ENCODE data around the gene ACP2. TPM values are rescaled to one million over a fixed set of nuclear protein-coding genes. Genes with fewer than 3 reads are reported as not detected.
"Not testable (repeated sequence)": the region's sequence is repeated elsewhere in the genome, so short reads cannot be mapped to it uniquely, and the experiment has no call there.

The ACP2 gene
- total and polyA plus RNA-seq, 2 donors = 14.3 to 30.0 TPM

- no peak for DNase-seq (ENCODE audit: low read depth in 6 of 9, low spot score in 9 of 9)
- Histone ChIP-seq H3K36me3 (ENCODE audit: control insufficient read depth in 2 of 2, insufficient read depth in 2 of 2, low read length in 1 of 2) (peaks cover 32% of the 10 kb centered on the region in 2 donors), H3K4me3 (ENCODE audit: low read length in 2 of 2) (no peak overlapping the region), H3K4me1 (ENCODE audit: control insufficient read depth in 2 of 2, insufficient read depth in 2 of 2, low read length in 2 of 2) (no peaks in the 10 kb centered on the region), H3K9me3 (ENCODE audit: control insufficient read depth in 2 of 2, insufficient read depth in 1 of 2, low read length in 1 of 2) (no peaks in the 10 kb centered on the region), H3K27me3 (ENCODE audit: control insufficient read depth in 2 of 2, insufficient read depth in 1 of 2, low read length in 1 of 2) (no peaks in the 10 kb centered on the region), H3K27ac (ENCODE audit: low read depth in 1 of 2, low read length in 1 of 2) (no peak overlapping the region)
- WGBS = 99% methylated on average over 2 of the region's 2 CpGs
These were observed 25.9 kb downstream of the ACP2 start for GRCh38 chr11:47222696-47223095.

DNA sequence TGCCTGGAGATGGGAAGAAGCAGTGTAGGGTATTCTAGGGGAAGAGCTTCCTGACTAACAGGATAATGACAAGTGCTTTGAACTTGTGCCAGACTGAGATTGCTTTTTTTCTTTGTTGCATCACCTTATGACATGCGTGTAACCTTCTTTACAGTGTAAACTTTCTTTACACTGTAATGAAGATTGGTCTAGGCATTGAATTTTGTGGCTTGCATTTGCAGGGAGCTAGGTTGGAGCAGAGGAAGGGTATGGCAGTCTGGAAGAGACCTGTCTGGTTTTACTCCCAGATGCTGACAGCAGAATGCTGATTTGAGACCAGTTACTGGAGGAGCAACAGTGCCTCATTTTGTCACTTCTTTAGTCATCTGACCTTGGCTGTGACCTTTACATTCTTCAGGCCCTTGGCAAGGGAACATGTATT lies 28.2 kb downstream of the ACP2 start:
- H3K36me3 ChIP-seq (ENCODE audit: control insufficient read depth in 2 of 2, insufficient read depth in 2 of 2, low read length in 1 of 2) = peaks cover 21 to 25% of the 10 kb centered on the region in 2 donors
- no peak overlapping the region for H3K4me3 ChIP-seq (ENCODE audit: low read length in 2 of 2)

GRCh38 chr11:47216121-47216798 lies 32.4 kb downstream of the ACP2 start:
- H3K4me3 ChIP-seq (ENCODE audit: low read length in 2 of 2) = peak overlapping the region; percentile 69 to 75
- peaks cover 14 to 26% of the 10 kb centered on the region in 2 donors for H3K4me1 ChIP-seq (ENCODE audit: control insufficient read depth in 2 of 2, insufficient read depth in 2 of 2, low read length in 2 of 2)
- peak overlapping the region; percentile 95 to 96 for H3K27ac ChIP-seq (ENCODE audit: low read depth in 1 of 2, low read length in 1 of 2)
- DNase-seq (ENCODE audit: low read depth in 6 of 9, low spot score in 9 of 9) = peak in 7 of 9 donors; percentile 2 to 66 (median 32)
- no peaks in the 10 kb centered on the region for H3K9me3 ChIP-seq (ENCODE audit: control insufficient read depth in 2 of 2, insufficient read depth in 1 of 2, low read length in 1 of 2)
- whole genome bisulfite sequencing = 22% methylated on average over 12 of the region's 12 CpGs
- no peaks in the 10 kb centered on the region for H3K27me3 ChIP-seq (ENCODE audit: control insufficient read depth in 2 of 2, insufficient read depth in 1 of 2, low read length in 1 of 2)
- H3K36me3 ChIP-seq (ENCODE audit: control insufficient read depth in 2 of 2, insufficient read depth in 2 of 2, low read length in 1 of 2) = peaks cover 10 to 17% of the 10 kb centered on the region in 2 donors

More for the DNA sequence above, 28.2 kb downstream of the ACP2 start:
- no peak for DNase-seq (ENCODE audit: low read depth in 6 of 9, low spot score in 9 of 9)
- Histone ChIP-seq H3K27me3 (ENCODE audit: control insufficient read depth in 2 of 2, insufficient read depth in 1 of 2, low read length in 1 of 2) (no peaks in the 10 kb centered on the region), H3K4me1 (ENCODE audit: control insufficient read depth in 2 of 2, insufficient read depth in 2 of 2, low read length in 2 of 2) (peaks cover 10 to 15% of the 10 kb centered on the region in 2 donors), H3K9me3 (ENCODE audit: control insufficient read depth in 2 of 2, insufficient read depth in 1 of 2, low read length in 1 of 2) (no peaks in the 10 kb centered on the region), H3K27ac (ENCODE audit: low read depth in 1 of 2, low read length in 1 of 2) (no peak overlapping the region)
- WGBS = 92% methylated on average over 1 of the region's 1 CpG

DNA sequence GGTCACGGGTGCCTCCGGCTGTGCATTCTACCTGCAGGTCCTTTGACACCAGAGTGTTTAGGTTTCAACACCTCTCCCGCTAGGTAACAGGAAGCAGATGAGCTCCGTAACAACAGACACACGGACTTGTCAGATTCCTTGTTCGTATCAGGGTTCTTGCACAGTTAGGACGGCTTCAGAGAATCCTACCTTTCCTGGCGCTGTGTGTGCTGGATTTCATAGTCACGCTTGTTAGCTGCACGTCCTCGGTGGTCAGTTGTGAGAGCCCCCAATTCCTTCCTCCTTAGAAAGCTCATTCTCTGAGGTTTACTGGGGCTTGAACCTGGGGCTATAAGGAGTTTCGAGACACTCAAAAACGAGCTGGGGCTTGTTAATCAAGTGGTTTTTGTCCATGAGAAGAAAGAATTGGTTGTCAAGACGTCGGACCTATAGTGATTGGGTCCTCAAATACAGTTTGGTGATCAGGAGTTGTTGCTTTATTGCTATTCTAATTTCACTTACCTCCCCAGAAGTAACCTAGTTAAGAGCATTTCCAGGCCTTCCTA lies 33.2 kb downstream of the ACP2 start:
- Histone ChIP-seq H3K27ac (ENCODE audit: low read depth in 1 of 2, low read length in 1 of 2) (peak overlapping the region; percentile 95 to 96), H3K9me3 (ENCODE audit: control insufficient read depth in 2 of 2, insufficient read depth in 1 of 2, low read length in 1 of 2) (no peaks in the 10 kb centered on the region), H3K4me3 (ENCODE audit: low read length in 2 of 2) (peak overlapping the region; percentile 69 to 75), H3K36me3 (ENCODE audit: control insufficient read depth in 2 of 2, insufficient read depth in 2 of 2, low read length in 1 of 2) (peaks cover 10 to 12% of the 10 kb centered on the region in 2 donors), H3K4me1 (ENCODE audit: control insufficient read depth in 2 of 2, insufficient read depth in 2 of 2, low read length in 2 of 2) (peaks cover 14 to 26% of the 10 kb centered on the region in 2 donors), H3K27me3 (ENCODE audit: control insufficient read depth in 2 of 2, insufficient read depth in 1 of 2, low read length in 1 of 2) (no peaks in the 10 kb centered on the region)
- peak in 3 of 9 donors; percentile 3 to 41 (median 28) for DNase-seq (ENCODE audit: low read depth in 6 of 9, low spot score in 9 of 9)
- 3% methylated on average over 15 of the region's 15 CpGs for WGBS

DNA sequence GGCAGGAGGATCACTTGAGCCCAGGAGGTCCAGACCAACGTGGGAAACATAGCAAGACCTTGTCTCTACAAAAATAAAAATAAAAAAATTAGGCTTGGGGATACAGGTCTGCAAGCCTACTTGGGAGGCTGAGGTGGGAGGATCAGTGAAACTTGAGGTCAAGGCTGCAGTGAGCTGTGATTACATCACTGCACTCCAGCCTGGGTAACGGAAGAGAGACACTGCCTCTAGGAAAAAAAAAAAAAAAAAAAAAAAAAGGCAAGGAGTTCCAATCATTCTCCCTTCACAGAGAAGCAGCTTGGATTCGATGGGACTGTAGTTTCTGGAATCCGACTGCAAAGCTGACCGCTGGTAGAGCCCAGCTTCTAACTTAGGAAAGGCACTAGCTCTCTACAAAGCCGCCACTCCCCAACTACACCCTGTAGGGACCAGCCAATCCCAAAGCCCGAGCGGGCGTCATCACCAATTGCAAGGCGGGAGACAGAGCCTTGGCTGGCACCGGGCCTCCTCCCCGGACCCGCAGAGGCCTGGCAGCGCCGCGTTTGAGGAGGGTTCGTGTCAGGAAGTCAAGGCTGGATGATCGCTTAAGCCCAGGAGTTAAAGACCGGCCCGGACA lies 34.6 kb downstream of the ACP2 start:
- Histone ChIP-seq H3K27ac (ENCODE audit: low read depth in 1 of 2, low read length in 1 of 2) (peak overlapping the region; percentile 78 to 95), H3K4me1 (ENCODE audit: control insufficient read depth in 2 of 2, insufficient read depth in 2 of 2, low read length in 2 of 2) (peaks cover 14 to 26% of the 10 kb centered on the region in 2 donors), H3K36me3 (ENCODE audit: control insufficient read depth in 2 of 2, insufficient read depth in 2 of 2, low read length in 1 of 2) (peaks cover under 1 to 7% of the 10 kb centered on the region in 2 donors), H3K9me3 (ENCODE audit: control insufficient read depth in 2 of 2, insufficient read depth in 1 of 2, low read length in 1 of 2) (no peaks in the 10 kb centered on the region), H3K27me3 (ENCODE audit: control insufficient read depth in 2 of 2, insufficient read depth in 1 of 2, low read length in 1 of 2) (no peaks in the 10 kb centered on the region), H3K4me3 (ENCODE audit: low read length in 2 of 2) (peak overlapping the region; percentile 69 to 75)
- 8% methylated on average over 20 of the region's 20 CpGs for WGBS
- DNase-seq (ENCODE audit: low read depth in 6 of 9, low spot score in 9 of 9) = peak; percentile 36 to 86 (median 69)

DNA sequence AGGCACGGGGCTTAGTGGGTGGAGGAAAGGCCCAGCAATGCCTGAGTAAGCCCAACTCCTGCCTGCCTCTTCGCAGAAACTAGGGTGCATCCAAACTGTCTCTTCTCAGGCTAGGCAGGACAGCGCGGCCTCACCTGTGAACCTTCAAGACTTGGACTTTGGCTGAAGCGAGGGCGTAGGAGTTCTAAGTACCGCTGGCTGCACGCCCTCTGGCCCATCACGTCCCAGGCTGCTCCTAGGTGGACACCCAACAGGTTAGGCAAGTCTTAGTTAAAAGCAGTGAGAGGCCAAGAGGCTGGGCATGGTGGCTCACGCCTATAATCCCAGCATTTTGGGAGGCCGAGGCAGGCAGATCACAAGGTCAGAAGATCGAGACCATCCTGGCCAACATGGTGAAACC lies 35.7 kb downstream of the ACP2 start:
- 96% methylated on average over 12 of the region's 12 CpGs for WGBS
- no peaks in the 10 kb centered on the region for H3K27me3 ChIP-seq (ENCODE audit: control insufficient read depth in 2 of 2, insufficient read depth in 1 of 2, low read length in 1 of 2)
- no peak overlapping the region for H3K4me3 ChIP-seq (ENCODE audit: low read length in 2 of 2)
- H3K36me3 ChIP-seq (ENCODE audit: control insufficient read depth in 2 of 2, insufficient read depth in 2 of 2, low read length in 1 of 2) = peaks cover 0 to 2% of the 10 kb centered on the region in 2 donors
- H3K4me1 ChIP-seq (ENCODE audit: control insufficient read depth in 2 of 2, insufficient read depth in 2 of 2, low read length in 2 of 2) = peaks cover 14 to 26% of the 10 kb centered on the region in 2 donors
- DNase-seq (ENCODE audit: low read depth in 6 of 9, low spot score in 9 of 9) = no peak
- no peak overlapping the region for H3K27ac ChIP-seq (ENCODE audit: low read depth in 1 of 2, low read length in 1 of 2)
- no peaks in the 10 kb centered on the region for H3K9me3 ChIP-seq (ENCODE audit: control insufficient read depth in 2 of 2, insufficient read depth in 1 of 2, low read length in 1 of 2)

GRCh38 chr11:47208628-47209027 lies 40.0 kb downstream of the ACP2 start:
- 98% methylated on average over 5 of the region's 5 CpGs for WGBS
- no peak for DNase-seq (ENCODE audit: low read depth in 6 of 9, low spot score in 9 of 9)
- no peaks in the 10 kb centered on the region for H3K36me3 ChIP-seq (ENCODE audit: control insufficient read depth in 2 of 2, insufficient read depth in 2 of 2, low read length in 1 of 2)
- no peak overlapping the region for H3K27ac ChIP-seq (ENCODE audit: low read depth in 1 of 2, low read length in 1 of 2)
- H3K9me3 ChIP-seq (ENCODE audit: control insufficient read depth in 2 of 2, insufficient read depth in 1 of 2, low read length in 1 of 2) = no peaks in the 10 kb centered on the region
- no peak overlapping the region for H3K4me3 ChIP-seq (ENCODE audit: low read length in 2 of 2)
- H3K4me1 ChIP-seq (ENCODE audit: control insufficient read depth in 2 of 2, insufficient read depth in 2 of 2, low read length in 2 of 2) = no peaks in the 10 kb centered on the region
- no peaks in the 10 kb centered on the region for H3K27me3 ChIP-seq (ENCODE audit: control insufficient read depth in 2 of 2, insufficient read depth in 1 of 2, low read length in 1 of 2)

DNA sequence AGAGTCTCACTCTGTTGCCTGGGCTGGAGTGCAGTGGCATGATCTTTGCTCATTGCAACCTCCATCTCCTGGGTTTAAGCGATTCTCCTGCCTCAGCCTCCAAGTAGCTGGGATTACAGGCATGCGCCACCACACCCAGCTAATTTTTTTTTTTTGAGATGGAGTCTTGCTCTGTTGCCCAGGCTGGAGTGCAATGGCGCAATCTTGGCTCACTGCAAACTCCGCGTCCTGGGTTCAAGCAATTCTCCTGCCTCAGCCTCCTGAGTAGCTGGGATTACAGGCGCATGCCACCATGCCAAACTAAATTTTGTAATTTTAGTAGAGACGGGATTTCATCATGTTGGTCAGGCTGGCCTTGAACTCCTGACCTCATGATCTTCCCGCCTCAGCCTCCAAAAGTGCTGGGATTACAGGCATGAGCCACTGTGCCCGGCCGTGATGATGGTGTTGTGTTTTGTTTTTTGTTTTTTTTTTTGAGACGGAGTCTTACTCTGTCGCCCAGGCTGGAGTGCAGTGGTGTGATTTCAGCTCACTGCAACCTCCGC lies 40.5 kb downstream of the ACP2 start:
- H3K4me1 ChIP-seq (ENCODE audit: control insufficient read depth in 2 of 2, insufficient read depth in 2 of 2, low read length in 2 of 2); H3K27me3 ChIP-seq (ENCODE audit: control insufficient read depth in 2 of 2, insufficient read depth in 1 of 2, low read length in 1 of 2); H3K4me3 ChIP-seq (ENCODE audit: low read length in 2 of 2); H3K27ac ChIP-seq (ENCODE audit: low read depth in 1 of 2, low read length in 1 of 2); DNase-seq (ENCODE audit: low read depth in 6 of 9, low spot score in 9 of 9); H3K9me3 ChIP-seq (ENCODE audit: control insufficient read depth in 2 of 2, insufficient read depth in 1 of 2, low read length in 1 of 2); H3K36me3 ChIP-seq (ENCODE audit: control insufficient read depth in 2 of 2, insufficient read depth in 2 of 2, low read length in 1 of 2): not testable (repeated sequence)
- 98% methylated on average over 13 of the region's 13 CpGs for WGBS

GRCh38 chr11:47207459-47207858 lies 41.2 kb downstream of the ACP2 start:
- H3K27ac ChIP-seq (ENCODE audit: low read depth in 1 of 2, low read length in 1 of 2) = no peak overlapping the region
- no peak for DNase-seq (ENCODE audit: low read depth in 6 of 9, low spot score in 9 of 9)
- H3K4me3 ChIP-seq (ENCODE audit: low read length in 2 of 2) = no peak overlapping the region
- H3K36me3 ChIP-seq (ENCODE audit: control insufficient read depth in 2 of 2, insufficient read depth in 2 of 2, low read length in 1 of 2) = no peaks in the 10 kb centered on the region
- no peaks in the 10 kb centered on the region for H3K9me3 ChIP-seq (ENCODE audit: control insufficient read depth in 2 of 2, insufficient read depth in 1 of 2, low read length in 1 of 2)
- 95% methylated on average over 6 of the region's 6 CpGs for WGBS
- no peaks in the 10 kb centered on the region for H3K27me3 ChIP-seq (ENCODE audit: control insufficient read depth in 2 of 2, insufficient read depth in 1 of 2, low read length in 1 of 2)
- no peaks in the 10 kb centered on the region for H3K4me1 ChIP-seq (ENCODE audit: control insufficient read depth in 2 of 2, insufficient read depth in 2 of 2, low read length in 2 of 2)
